Ishikawa (cell line): ENCODE measurements around the gene SCNN1A.

Experiments used
- EGR1 ChIP-seq: IDR thresholded peaks from 2 replicates; pipeline ENCODE4 v1.6.1; 2012
- EP300 ChIP-seq: IDR thresholded peaks from 2 replicates; pipeline ENCODE4 v1.6.1; 2012; ENCODE audit warnings: borderline replicate concordance
- MAX ChIP-seq: IDR thresholded peaks from 2 replicates; pipeline ENCODE4 v1.6.1; 2012
- NFIC ChIP-seq: IDR thresholded peaks from 2 replicates; pipeline ENCODE4 v1.6.1; 2012
- RAD21 ChIP-seq: IDR thresholded peaks from 2 replicates; pipeline ENCODE4 v1.6.1; 2012; ENCODE audit warnings: low read depth
- REST ChIP-seq: IDR thresholded peaks from 2 replicates; pipeline ENCODE4 v1.6.1; 2012; ENCODE audit warnings: low read depth, mild to moderate bottlenecking
- TAF1 ChIP-seq: IDR thresholded peaks from 2 replicates; pipeline ENCODE4 v1.6.1; 2012; ENCODE audit warnings: low read depth, mild to moderate bottlenecking
- TCF12 ChIP-seq: IDR thresholded peaks from 2 replicates; pipeline ENCODE4 v1.6.1; 2012; ENCODE audit warnings: low read depth
- TEAD4 ChIP-seq: IDR thresholded peaks from 2 replicates; pipeline ENCODE4 v1.6.1; 2012
- USF1 ChIP-seq: IDR thresholded peaks from 2 replicates; pipeline ENCODE4 v1.6.1; 2012
- YY1 ChIP-seq: IDR thresholded peaks from 2 replicates; pipeline ENCODE4 v1.6.1; 2012; ENCODE audit warnings: low read depth
- ZBTB7A ChIP-seq: IDR thresholded peaks from 2 replicates; pipeline ENCODE4 v1.6.1; 2012; ENCODE audit warnings: low read depth

GRCh38 chr12:6390084-6390799, 14.9 kb upstream of the SCNN1A start:
- TF ChIP-seq MAX (no peak), TEAD4 (no peak), EP300 (no peak), USF1 (no peak), REST (no peak), RAD21 (no peak), NFIC (no peak), TAF1 (no peak), EGR1 (no peak), YY1 (no peak), TCF12 (no peak), ZBTB7A (no peak)
